ENCODE measurements around the gene CD300LG. TPM values are rescaled to one million over a fixed set of nuclear protein-coding genes. Genes with fewer than 3 reads are reported as not detected.

The CD300LG gene
- total RNA-seq, 1 experiment from 2014 or later = not detected

- Histone ChIP-seq H3K9me3 (no peaks in the 10 kb centered on the region), H3K36me3 (ENCODE audit: control insufficient read depth, insufficient read depth, low read length) (no peaks in the 10 kb centered on the region), H3K4me1 (peaks cover 10% of the 10 kb centered on the region), H3K27me3 (replicated peaks; ENCODE audit: control insufficient read depth, insufficient read depth, low read length) (no peaks in the 10 kb centered on the region), H3K4me3 (ENCODE audit: low read depth, low read length) (peak overlapping the region; percentile 65)
- ChIA-PET POLR2A (no interaction called here), CTCF (interaction anchor here (1.0 kb wide), 1 partner anchor 207 kb away, joined by 3 read pairs; no protein-coding TSS in a partner anchor)
- intact Hi-C loops (cut with micrococcal nuclease; ENCODE audit: unreplicated experiment) = loop anchor here (2.0 kb wide), 1 partner anchor 22 kb away; no protein-coding TSS in a partner anchor
- no peak for TF ChIP-seq CTCF (IDR thresholded peaks at IDR 0.05; ENCODE audit: insufficient read depth in 1 of 2, low read depth in 1 of 2, low read length in 1 of 2, severe bottlenecking in 1 of 2, unreplicated experiment in 1 of 2)
- Mint-ChIP-seq H3K4me1 (ENCODE audit: low read depth, unreplicated experiment) (no peaks in the 10 kb centered on the region), H3K9me3 (ENCODE audit: unreplicated experiment) (no peaks in the 10 kb centered on the region), H3K27ac (ENCODE audit: unreplicated experiment) (peak overlapping the region; percentile 28), H3K27me3 (ENCODE audit: insufficient read depth, unreplicated experiment) (peaks cover 13% of the 10 kb centered on the region), H3K4me3 (ENCODE audit: unreplicated experiment) (peak overlapping the region; percentile 82), H3K36me3 (ENCODE audit: insufficient read depth, unreplicated experiment) (peaks cover 7% of the 10 kb centered on the region)
- no peak for DNase-seq
- no TSS peak for BruUV-seq (replicated peaks)
Observed at GRCh38 chr17:43900858-43901754, 54.1 kb downstream of the CD300LG start.

- no peaks in the 10 kb centered on the region for H3K4me1 Mint-ChIP-seq (ENCODE audit: low read depth, unreplicated experiment)
- H3K27ac Mint-ChIP-seq (ENCODE audit: unreplicated experiment) = no peak overlapping the region
- TF ChIP-seq CTCF (IDR thresholded peaks at IDR 0.05; ENCODE audit: insufficient read depth in 1 of 2, low read depth in 1 of 2, low read length in 1 of 2, severe bottlenecking in 1 of 2, unreplicated experiment in 1 of 2) = no peak
- no peaks in the 10 kb centered on the region for H3K9me3 Mint-ChIP-seq (ENCODE audit: unreplicated experiment)
- H3K4me3 Mint-ChIP-seq (ENCODE audit: unreplicated experiment) = peak overlapping the region; percentile 82
- ChIA-PET CTCF (interaction anchor here (0.6 kb wide), 1 partner anchor 43 kb away, joined by 3 read pairs; no protein-coding TSS in a partner anchor), POLR2A (no interaction called here)
- H3K27me3 Mint-ChIP-seq (ENCODE audit: insufficient read depth, unreplicated experiment) = peaks cover 19% of the 10 kb centered on the region
- intact Hi-C loops (cut with micrococcal nuclease; ENCODE audit: unreplicated experiment) = loop anchor here (2.0 kb wide), 1 partner anchor 23 kb away; no protein-coding TSS in a partner anchor
- no TSS peak for BruUV-seq (replicated peaks)
- Histone ChIP-seq H3K9me3 (no peaks in the 10 kb centered on the region), H3K4me3 (ENCODE audit: low read depth, low read length) (no peak overlapping the region), H3K4me1 (peaks cover 18% of the 10 kb centered on the region), H3K27me3 (replicated peaks; ENCODE audit: control insufficient read depth, insufficient read depth, low read length) (no peaks in the 10 kb centered on the region), H3K36me3 (ENCODE audit: control insufficient read depth, insufficient read depth, low read length) (no peaks in the 10 kb centered on the region)
- DNase-seq = no peak
- peaks cover 7% of the 10 kb centered on the region for H3K36me3 Mint-ChIP-seq (ENCODE audit: insufficient read depth, unreplicated experiment)
Observed at GRCh38 chr17:43901861-43902589, 55.0 kb downstream of the CD300LG start.

- Mint-ChIP-seq H3K27ac (ENCODE audit: unreplicated experiment) (no peak overlapping the region), H3K9me3 (ENCODE audit: unreplicated experiment) (no peaks in the 10 kb centered on the region), H3K36me3 (ENCODE audit: insufficient read depth, unreplicated experiment) (peaks cover 9% of the 10 kb centered on the region), H3K27me3 (ENCODE audit: insufficient read depth, unreplicated experiment) (peaks cover 19% of the 10 kb centered on the region), H3K4me3 (ENCODE audit: unreplicated experiment) (no peak overlapping the region), H3K4me1 (ENCODE audit: low read depth, unreplicated experiment) (no peaks in the 10 kb centered on the region)
- Histone ChIP-seq H3K36me3 (ENCODE audit: control insufficient read depth, insufficient read depth, low read length) (no peaks in the 10 kb centered on the region), H3K4me3 (ENCODE audit: low read depth, low read length) (no peak overlapping the region), H3K27me3 (replicated peaks; ENCODE audit: control insufficient read depth, insufficient read depth, low read length) (no peaks in the 10 kb centered on the region), H3K4me1 (peaks cover 28% of the 10 kb centered on the region), H3K9me3 (no peaks in the 10 kb centered on the region)
- BruUV-seq (replicated peaks) = no TSS peak
- POLR2A ChIA-PET = no interaction called here
- intact Hi-C loops (cut with micrococcal nuclease; ENCODE audit: unreplicated experiment) = loop anchor here (5.0 kb wide), 1 partner anchor 428 kb away; no protein-coding TSS in a partner anchor
- TF ChIP-seq CTCF (IDR thresholded peaks at IDR 0.05; ENCODE audit: insufficient read depth in 1 of 2, low read depth in 1 of 2, low read length in 1 of 2, severe bottlenecking in 1 of 2, unreplicated experiment in 1 of 2) = no peak
- DNase-seq = no peak
- CTCF ChIA-PET = interaction anchor here (1.5 kb wide), 1 partner anchor 33 kb away, joined by 7 read pairs; no protein-coding TSS in a partner anchor
Observed at GRCh38 chr17:43905400-43905984, 58.5 kb downstream of the CD300LG start.

Measured in Caco-2 (cell line).